Measurements from ENCODE around the gene GID8. TPM values are rescaled to one million over a fixed set of nuclear protein-coding genes. Genes with fewer than 3 reads are reported as not detected.

Gene GID8
- total and polyA plus RNA-seq, 9 of the 15 experiments (the other 6 are each of a cell fraction or from before 2014, with no cell fraction given), result 7.5 to 31.6 (median 22.2) TPM

GRCh38 chr20:62893700-62894099 lies 44.2 kb upstream of the GID8 start (continued):
- TF ChIP-seq ZNF280A (IDR thresholded peaks at IDR 0.05; ENCODE audit: low read depth, partially characterized antibody), result no peak
- no peak for TF ChIP-seq MEF2D (tag; conservative IDR thresholded peaks at IDR 0.05; ENCODE audit: low read depth)
- TF ChIP-seq CTCFL (IDR thresholded peaks at IDR 0.05; ENCODE audit: borderline replicate concordance, insufficient read depth, low read depth, low read length, poor library complexity, severe bottlenecking), result no peak
- TF ChIP-seq PTBP1 (IDR thresholded peaks at IDR 0.05; ENCODE audit: low read depth, low read length), result no peak
- peak; percentile 26 to 34 (median 33); a peak in 1 of 6 replicates for TF ChIP-seq CTCF (IDR thresholded peaks at IDR 0.05 in 2 of 3, conservative IDR thresholded peaks at IDR 0.05 in 1 of 3; ENCODE audit: insufficient read depth in 2 of 3, low read depth in 1 of 3, low read length in 3 of 3)
- TF ChIP-seq FOXJ3 (CRISPR knock-in tag; IDR thresholded peaks at IDR 0.05), result no peak
- TF ChIP-seq SAP30 (IDR thresholded peaks at IDR 0.05; ENCODE audit: borderline replicate concordance, insufficient read depth, low read depth, low read length, poor library complexity, severe bottlenecking), result no peak
- no peak for TF ChIP-seq HINFP (tag; conservative IDR thresholded peaks at IDR 0.05; ENCODE audit: low read depth)
- no peak for TF ChIP-seq LCOR (CRISPR knock-in tag; IDR thresholded peaks at IDR 0.05)
